GM18909 (cell line): Measurements from ENCODE around the gene KRT6C.

Experiments
- ATAC-seq: cut with Tn5 transposase; IDR thresholded peaks from one replicate; pipeline ENCODE4 v1.9.1; 2021; ENCODE audit warnings: mild to moderate bottlenecking; ENCODE audit not compliant: unreplicated experiment, poor library complexity

KRT6C gene

DNA sequence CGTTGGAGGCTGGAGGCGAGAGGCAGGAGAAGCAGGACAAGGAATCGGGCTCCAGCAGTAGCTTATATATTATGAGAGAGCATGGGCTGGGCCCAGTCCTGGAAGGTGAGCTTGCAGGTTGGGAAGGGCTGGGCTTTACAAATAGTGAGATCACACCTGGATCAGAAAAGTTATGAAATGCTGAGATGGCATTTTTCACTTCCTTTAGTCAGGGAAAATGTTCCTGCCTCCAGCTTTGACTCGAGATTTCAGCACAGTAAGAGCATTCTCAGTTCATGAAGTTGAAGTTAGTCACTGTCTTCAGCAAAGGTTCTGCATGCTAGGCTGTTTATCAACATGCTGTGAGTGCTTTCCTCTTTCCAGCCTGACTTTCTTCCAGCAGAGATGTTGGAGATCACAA is at the start of gene KRT6C:
Gene KRT6C (minus strand): TSS at position 38 of the 400 bp plus-strand sequence. CDS start 68 bp downstream, outside the sequence.
- no peak for ATAC-seq

- ATAC-seq: no peak
Measured at GRCh38 chr12:52522346-52523011, 48.9 kb upstream of the KRT6C start.

DNA sequence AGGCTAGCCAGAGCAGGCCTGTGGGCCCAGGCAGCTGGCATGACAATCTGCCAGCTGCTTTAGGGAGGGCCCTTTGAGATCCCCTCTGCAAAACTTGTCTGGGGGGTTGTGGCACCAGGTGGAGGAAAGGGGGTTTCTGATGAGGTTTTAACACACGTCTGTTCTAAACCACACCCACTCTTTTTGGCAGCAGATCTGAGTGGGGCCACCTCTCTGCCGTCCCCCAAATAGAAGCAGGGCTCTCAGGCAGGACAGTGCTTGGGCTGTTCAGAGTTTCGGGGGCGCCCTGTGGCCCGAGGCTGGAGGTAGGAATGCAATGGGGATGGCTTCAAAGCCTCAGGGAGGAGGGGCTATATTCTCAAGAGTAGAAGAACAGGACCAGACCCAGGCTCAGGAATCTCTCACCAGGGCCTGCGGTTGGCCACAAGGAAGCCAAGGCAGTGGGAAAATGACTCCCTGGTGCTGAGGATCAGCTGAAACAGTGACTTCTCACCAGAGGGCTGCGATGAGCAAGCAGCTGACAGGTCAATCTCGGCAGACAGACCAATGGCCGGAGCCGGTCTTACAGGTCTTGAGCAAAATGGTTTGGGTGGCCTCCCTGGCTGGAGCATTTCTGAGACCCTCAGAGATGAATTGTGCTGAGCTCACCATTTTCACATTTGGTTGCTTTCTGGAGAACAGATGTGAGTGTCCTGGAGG is 48.1 kb upstream of the KRT6C start:
- ATAC-seq: no peak

DNA sequence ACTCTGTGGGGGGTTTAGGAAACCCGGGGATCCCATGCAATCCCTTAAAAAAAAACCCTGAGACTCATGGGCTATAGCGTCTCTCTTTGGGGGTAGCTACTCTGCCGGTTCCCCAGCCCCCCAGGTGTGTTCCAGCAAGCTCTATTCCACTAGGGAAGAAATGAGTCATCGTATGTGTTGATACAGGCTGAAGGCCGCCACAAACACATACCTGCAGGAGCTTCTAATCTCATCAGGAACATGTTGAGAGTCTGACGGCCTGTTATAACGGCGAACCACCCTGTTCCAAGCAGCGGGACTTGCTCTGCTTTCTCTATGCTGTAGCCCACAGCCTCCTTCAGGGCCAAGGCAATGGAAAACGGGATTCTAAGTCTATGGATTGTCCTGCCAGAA is 47.6 kb upstream of the KRT6C start:
- no peak for ATAC-seq

DNA sequence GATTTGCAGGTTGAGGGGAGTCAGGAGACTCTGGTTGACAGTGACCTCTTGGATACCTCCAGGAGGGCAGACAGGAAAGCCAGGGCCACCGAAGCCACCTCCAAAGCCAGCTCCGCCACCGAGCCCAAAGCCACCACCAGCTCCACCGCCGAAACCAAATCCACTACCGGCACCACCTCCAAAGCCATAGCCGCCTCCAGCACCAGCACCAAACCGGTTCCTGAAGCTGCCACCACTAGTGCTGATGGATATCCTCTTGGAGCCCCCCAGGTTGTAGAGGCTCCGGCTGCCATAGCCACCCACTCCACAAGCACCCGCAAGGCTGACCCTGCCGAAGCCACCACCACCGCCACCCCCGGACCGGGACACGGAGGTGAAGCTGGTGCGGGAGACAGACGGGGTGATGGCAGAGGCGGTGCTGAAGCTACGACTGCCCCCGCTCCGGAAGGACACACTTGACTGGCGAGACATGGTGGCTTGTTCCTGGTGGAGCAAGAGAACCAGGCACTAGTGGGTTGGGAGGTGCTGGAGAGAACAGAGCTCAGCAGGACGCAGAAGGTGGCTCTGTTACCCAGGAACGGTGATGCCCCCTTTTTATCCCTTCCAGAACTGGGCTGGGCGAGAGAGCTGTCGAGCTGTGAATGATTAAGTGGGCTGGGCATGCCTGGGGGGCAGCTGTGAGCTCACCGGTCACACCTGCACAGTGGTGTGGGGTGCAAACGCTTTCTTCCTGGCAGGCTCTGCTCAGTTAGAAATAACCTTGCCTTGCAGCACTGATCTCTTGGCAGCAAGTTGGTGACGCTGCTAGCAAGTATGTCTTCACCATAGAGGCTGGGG is 46.4 kb upstream of the KRT6C start, which contains the start of gene KRT5:
Gene KRT5 (minus strand): TSS at position 569 of the 837 bp plus-strand sequence. CDS start 98 bp downstream, at position 471.
- ATAC-seq: no peak

GRCh38 chr12:52519387-52519703 is 45.7 kb upstream of the KRT6C start:
- no peak for ATAC-seq

DNA sequence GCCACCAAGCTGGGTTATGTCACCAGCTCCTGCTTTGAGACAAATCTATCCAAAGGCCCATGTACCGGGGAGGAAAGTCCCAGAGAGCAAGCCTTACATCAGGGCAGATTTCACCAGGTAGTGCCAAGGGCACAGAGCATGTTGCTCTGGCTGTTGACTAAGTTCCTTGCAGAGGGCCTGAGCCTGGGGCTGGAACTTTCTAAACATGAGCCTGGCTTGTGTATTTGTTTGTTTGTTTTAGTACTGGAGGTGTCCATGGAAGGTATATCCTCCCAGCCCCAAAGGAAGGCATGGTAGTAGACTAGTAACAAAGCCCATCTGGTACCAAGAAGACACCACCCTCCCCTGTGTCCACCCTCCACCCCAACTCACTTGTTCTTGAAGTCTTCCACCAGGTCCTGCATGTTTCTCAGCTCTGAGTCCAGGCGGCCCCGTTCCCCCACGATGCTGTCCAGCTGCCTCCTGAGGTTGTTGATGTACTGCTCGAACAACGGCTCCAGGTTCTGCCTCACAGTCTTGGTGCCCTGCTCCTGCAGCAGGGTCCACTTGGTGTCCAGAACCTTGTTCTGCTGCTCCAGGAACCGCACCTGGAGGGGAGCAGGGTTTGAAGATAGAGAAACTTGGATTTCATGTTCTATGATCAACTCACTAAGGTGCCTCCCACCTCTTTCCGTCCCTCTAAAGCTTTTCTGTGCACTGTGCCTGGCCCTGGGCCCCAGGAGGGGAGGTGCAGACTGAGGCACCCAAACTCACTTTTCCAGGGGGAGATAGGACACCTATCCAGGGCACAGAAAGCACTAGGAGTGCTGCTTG is 45.2 kb upstream of the KRT6C start:
- no peak for ATAC-seq

DNA sequence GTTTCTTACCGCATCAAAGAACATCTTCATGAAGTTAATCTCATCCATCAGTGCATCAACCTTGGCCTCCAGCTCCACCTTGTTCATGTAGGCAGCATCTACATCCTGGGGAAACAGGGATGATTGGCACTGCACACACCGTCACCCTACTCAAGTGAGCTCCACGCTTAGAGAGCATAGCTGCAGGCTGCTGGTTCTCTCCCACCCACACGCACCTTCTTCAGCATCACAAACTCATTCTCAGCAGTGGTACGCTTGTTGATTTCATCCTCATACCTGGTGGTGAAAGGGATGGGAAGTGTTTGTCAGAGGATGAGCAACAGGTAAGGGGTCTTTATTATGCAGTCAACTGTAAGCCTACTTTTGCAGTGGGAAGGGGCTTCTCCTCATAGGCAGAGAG is 44.3 kb upstream of the KRT6C start:
- no peak for ATAC-seq

DNA sequence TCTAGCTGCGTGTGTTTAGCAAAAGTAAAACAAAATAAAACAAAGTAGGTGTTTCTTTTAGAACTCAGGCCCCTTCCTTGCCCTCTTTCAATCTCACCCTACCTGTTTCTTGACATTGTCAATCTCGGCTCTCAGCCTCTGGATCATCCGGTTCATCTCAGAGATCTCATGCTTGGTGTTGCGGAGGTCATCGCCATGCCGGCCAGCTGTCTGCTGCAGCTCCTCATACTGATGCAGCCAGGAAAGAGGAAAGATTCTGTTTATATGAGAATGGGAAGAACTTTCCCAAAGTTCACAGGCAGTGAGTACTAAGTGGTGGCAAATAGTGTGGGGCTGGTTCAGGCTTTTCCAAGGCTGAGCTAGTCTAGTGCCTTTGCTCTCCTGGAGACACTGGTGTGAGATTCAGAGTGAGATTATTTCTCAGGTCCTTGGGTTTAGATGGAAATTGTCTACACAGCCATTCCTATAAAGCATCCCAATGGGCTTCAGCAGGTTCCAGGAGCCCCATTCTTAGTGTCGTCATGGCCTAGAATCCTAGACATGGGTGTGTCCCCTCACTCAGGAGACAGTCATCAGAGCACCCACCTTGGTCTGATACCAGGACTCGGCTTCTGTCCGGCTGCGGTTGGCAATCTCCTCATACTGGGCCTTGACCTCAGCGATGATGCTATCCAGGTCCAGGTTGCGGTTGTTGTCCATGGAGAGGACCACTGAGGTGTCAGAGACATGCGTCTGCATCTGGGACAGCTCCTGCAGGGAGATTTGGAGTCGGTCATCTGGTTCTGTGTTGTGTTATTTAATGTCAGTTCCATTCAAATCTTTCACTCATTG is 43.6 kb upstream of the KRT6C start:
- ATAC-seq: no peak

- no peak for ATAC-seq
Measured at GRCh38 chr12:52515927-52516831, 42.6 kb upstream of the KRT6C start.

GRCh38 chr12:52515319-52515646 is 41.7 kb upstream of the KRT6C start:
- ATAC-seq: no peak

GRCh38 chr12:52514471-52515318 is 41.1 kb upstream of the KRT6C start:
- no peak for ATAC-seq

- ATAC-seq: no peak
Measured at GRCh38 chr12:52513736-52514135, 40.1 kb upstream of the KRT6C start.

DNA sequence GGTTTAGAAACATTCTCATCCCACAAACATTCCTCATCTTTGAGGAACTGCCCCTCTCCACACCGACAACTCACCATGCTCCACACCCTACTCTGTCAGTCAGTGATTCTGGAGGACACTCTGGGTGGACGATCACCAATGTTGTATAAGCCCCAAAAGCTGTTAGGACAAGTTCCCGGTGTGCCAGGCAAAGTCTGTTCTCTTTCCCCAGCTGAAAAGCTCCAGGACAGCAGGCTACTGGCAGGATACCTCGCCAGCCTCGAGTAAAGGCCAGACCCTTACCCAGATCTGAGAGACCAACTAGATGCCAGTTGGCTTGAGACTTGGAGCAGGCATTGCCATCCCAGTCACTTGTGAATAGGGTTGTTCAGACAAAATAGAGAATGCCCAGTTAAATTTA is 34.6 kb upstream of the KRT6C start:
- ATAC-seq: no peak

DNA sequence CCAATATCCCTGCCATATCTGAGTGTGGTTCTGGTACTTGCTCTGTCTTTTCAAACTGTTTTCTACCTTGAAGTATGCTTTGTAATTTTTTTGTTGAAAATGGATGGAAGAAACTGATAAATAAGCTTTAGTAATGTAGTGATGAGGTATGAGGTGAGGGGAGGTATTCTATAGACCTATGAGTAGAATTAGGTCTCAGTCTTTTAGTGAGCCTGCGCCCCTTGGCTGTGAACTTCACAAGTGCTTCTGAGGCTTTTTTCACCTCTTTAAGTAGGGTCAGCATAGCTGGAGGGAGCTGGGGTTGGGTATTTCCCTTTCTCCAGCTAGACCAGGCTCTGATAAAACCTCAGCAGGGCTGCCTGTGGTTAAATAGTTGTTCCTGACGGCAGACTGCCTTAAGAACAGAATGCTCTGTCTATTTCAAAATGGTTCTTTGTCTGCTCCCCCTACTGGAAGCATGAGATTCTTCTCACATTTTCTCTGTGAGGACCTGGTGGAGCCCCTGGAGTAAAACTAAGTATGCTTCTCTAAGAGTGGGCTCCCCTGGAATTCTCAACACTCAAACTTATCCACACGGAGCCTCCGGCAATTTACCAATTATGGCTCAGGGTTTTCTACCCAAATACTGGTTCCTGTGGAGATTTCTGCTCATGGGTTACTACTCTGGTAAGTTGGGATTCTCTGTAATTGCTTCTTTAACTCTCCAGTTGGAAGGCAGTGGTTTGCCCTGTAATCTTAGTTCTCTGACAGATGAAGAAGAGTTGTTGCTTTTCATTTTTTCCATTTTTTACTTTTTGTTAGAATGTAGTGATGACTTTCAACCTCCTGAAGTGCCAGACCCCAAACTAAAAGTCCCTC is 33.5 kb upstream of the KRT6C start:
- no peak for ATAC-seq

DNA sequence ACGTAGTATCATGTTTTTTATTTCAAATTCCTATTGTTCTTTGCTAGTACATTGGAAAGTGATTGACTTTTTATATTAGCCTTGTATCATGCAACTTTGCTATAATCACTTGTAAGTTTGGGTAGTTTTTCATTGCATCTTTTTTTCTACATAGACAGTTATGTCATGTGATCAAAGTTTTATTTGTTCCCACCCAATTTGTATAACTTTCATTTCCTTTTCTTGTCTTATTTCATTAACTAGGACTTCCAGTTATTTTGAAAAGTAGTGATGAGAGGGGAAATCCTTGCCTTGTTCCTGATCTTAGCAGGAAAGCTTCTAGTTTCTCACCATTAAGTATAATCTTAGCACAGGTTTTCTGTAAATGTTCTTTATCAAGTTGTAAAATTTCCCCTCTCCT is 29.3 kb upstream of the KRT6C start:
- no peak for ATAC-seq

GRCh38 chr12:52501490-52501889 is 27.9 kb upstream of the KRT6C start:
- ATAC-seq: no peak
